PFSK-1 (cell line): Measurements from ENCODE around the gene JKAMP.

Experiments used
- FOXP2 ChIP-seq: optimal IDR thresholded peaks from 2 replicates; pipeline ENCODE3; 2011; ENCODE audit warnings: borderline replicate concordance, control low read depth, inconsistent platforms; ENCODE audit not compliant: insufficient read depth; ENCODE audit errors: extremely low read length, extremely low read depth
- POLR2AphosphoS5 ChIP-seq: IDR thresholded peaks from 2 replicates; pipeline ENCODE4 v1.6.1; 2012; ENCODE audit warnings: low read depth, mild to moderate bottlenecking, control low read depth, low read length, moderate library complexity
- REST ChIP-seq, 2 experiments: IDR thresholded peaks; 2 replicates each; pipeline versions ENCODE4 v1.6.1 to v1.8.0; 2011 to 2012; ENCODE audit warnings: low read depth in 2 of 2, low read length in 2 of 2, control low read depth in 1 of 2, inconsistent platforms in 1 of 2, mild to moderate bottlenecking in 1 of 2, moderate library complexity in 1 of 2; ENCODE audit not compliant: insufficient read depth in 1 of 2
- SIN3A ChIP-seq: IDR thresholded peaks from 2 replicates; pipeline ENCODE4 v1.6.1; 2012; ENCODE audit warnings: mild to moderate bottlenecking, low read length, moderate library complexity, borderline replicate concordance; ENCODE audit not compliant: insufficient read depth
- TAF1 ChIP-seq: IDR thresholded peaks from 2 replicates; pipeline ENCODE4 v1.6.1; 2012; ENCODE audit warnings: low read length, control low read depth, borderline replicate concordance; ENCODE audit not compliant: insufficient read depth

The JKAMP gene

GRCh38 chr14:59490756-59491155 lies 6.4 kb downstream of the JKAMP start:
- no peak for TF ChIP-seq REST (IDR thresholded peaks at IDR 0.05; ENCODE audit: insufficient read depth in 1 of 2, low read depth in 2 of 2, low read length in 2 of 2)
- no peak for TF ChIP-seq FOXP2
- TF ChIP-seq SIN3A: no peak
- no peak for TF ChIP-seq POLR2AphosphoS5
- TF ChIP-seq TAF1: no peak

- TF ChIP-seq SIN3A (no peak), REST (IDR thresholded peaks at IDR 0.05; ENCODE audit: insufficient read depth in 1 of 2, low read depth in 2 of 2, low read length in 2 of 2) (no peak), FOXP2 (no peak)
These were observed 8.1 kb downstream of the JKAMP start for GRCh38 chr14:59492384-59492783.

GRCh38 chr14:59500732-59501131 lies 16.4 kb downstream of the JKAMP start:
- TF ChIP-seq POLR2AphosphoS5 (no peak), TAF1 (no peak), SIN3A (no peak), REST (IDR thresholded peaks at IDR 0.05; ENCODE audit: insufficient read depth in 1 of 2, low read depth in 2 of 2, low read length in 2 of 2) (no peak), FOXP2 (no peak)

GRCh38 chr14:59503256-59503655 lies 18.9 kb downstream of the JKAMP start:
- TF ChIP-seq SIN3A (no peak), FOXP2 (no peak), REST (IDR thresholded peaks at IDR 0.05; ENCODE audit: insufficient read depth in 1 of 2, low read depth in 2 of 2, low read length in 2 of 2) (no peak), TAF1 (no peak), POLR2AphosphoS5 (no peak)

- TF ChIP-seq SIN3A (no peak), POLR2AphosphoS5 (no peak), REST (IDR thresholded peaks at IDR 0.05; ENCODE audit: insufficient read depth in 1 of 2, low read depth in 2 of 2, low read length in 2 of 2) (no peak), TAF1 (no peak), FOXP2 (no peak)
These were observed 22.9 kb downstream of the JKAMP start for GRCh38 chr14:59507063-59507751.
